Stomach (tissue), 9 donors: ENCODE measurements around the gene SPEM3. TPM values are rescaled to one million over a fixed set of nuclear protein-coding genes. Genes with fewer than 3 reads are reported as not detected.

Source experiments
- DNase-seq, 2 donors: peaks; one replicate each; pipeline versions ENCODE4 v3.0.0 to v3.0.0-alpha.2; 2013 to 2019
- H3K27ac ChIP-seq, 5 donors: fragments of 200-600 bp in 4 of 5; sonication (generic) in 4 of 5; one replicate each; pipeline ENCODE4 v1.5.1; 2013 to 2019; ENCODE audit warnings: mild to moderate bottlenecking in 1 of 5, moderate library complexity in 1 of 5
- H3K27me3 ChIP-seq, 3 donors: fragments of 200-600 bp; sonication (generic); one replicate each; pipeline ENCODE4 v1.5.1; 2017 to 2019; ENCODE audit warnings: mixed run types in 1 of 3
- H3K36me3 ChIP-seq, 4 donors: fragments of 200-600 bp; sonication (generic); 1 replicate in 3 of 4; 2 replicates in 1 of 4; pipeline ENCODE4 v1.5.1; 2016 to 2019
- H3K4me1 ChIP-seq, 4 donors: fragments of 200-600 bp; sonication (generic); one replicate each; pipeline ENCODE4 v1.5.1; 2016 to 2019
- H3K4me3 ChIP-seq, 4 donors: fragments of 200-600 bp; sonication (generic) in 3 of 4; one replicate each; pipeline ENCODE4 v1.5.1; 2016 to 2019; ENCODE audit warnings: mild to moderate bottlenecking in 1 of 4
- H3K9me3 ChIP-seq, 4 donors: fragments of 200-600 bp; sonication (generic); one replicate each; pipeline ENCODE4 v1.5.1; 2016 to 2019
- CTCF ChIP-seq, 7 experiments: fragments of 450-650 bp in 4 of 7; fragments of 200-600 bp in 3 of 7; sonication (generic) in 3 of 7; IDR thresholded peaks; one replicate each; pipeline ENCODE4 v1.5.1; 2016 to 2019; ENCODE audit warnings: antibody characterized with exemption in 7 of 7, control low read depth in 2 of 7, mild to moderate bottlenecking in 1 of 7
- EP300 ChIP-seq: sonication (generic); formaldehyde crosslinking; IDR thresholded peaks from one replicate; pipeline ENCODE4 v1.6.1; 2017; ENCODE audit warnings: antibody characterized with exemption
- POLR2A ChIP-seq, 4 donors: fragments of 450-650 bp; IDR thresholded peaks; one replicate each; pipeline ENCODE4 v1.6.1; 2016; ENCODE audit warnings: antibody characterized with exemption in 4 of 4, control low read depth in 2 of 4, mild to moderate bottlenecking in 1 of 4, moderate library complexity in 1 of 4
- POLR2AphosphoS5 ChIP-seq, 3 donors: sonication (generic); formaldehyde crosslinking; IDR thresholded peaks; one replicate each; pipeline ENCODE4 v1.6.1; 2016; ENCODE audit warnings: antibody characterized with exemption in 3 of 3
- WGBS, 5 donors: extraction: QIAGEN DNeasy Blood & Tissue Kit in 3 of 5; methylation state at CpG; one replicate each; pipeline versions ENCODE4 v1.1.5 to v1.1.7; 2013 to 2018; 5-methylcytosine and 5-hydroxymethylcytosine counted together
- intact Hi-C: fragments of 100-400 bp; cut with DNase I; formaldehyde crosslinking; loops from one replicate; pipeline ENCODE4 v1.15.1; 2023; ENCODE audit warnings: low total_unique reads
- polyA plus RNA-seq, 3 donors: library from polyadenylated mRNA; stranded (reverse); fragments of 200-250 nt; gene quantifications; one replicate each; pipeline ENCODE4 v1.2.3, GENCODE V29; 2013
- total RNA-seq, 5 donors: library from RNA; depleted of rRNA; stranded (reverse); fragments of >200 nt; gene quantifications; one replicate each; pipeline versions ENCODE4 v1.1.0 to v1.2.3, GENCODE V29; 2014 to 2016
- donor health status: healthy with polysubstance abuse.
- donor health status: Bipolar disorder and iron deficiency.
- donor health status: healthy.

The SPEM3 gene
- total and polyA plus RNA-seq, 8 donors, result not detected

DNA sequence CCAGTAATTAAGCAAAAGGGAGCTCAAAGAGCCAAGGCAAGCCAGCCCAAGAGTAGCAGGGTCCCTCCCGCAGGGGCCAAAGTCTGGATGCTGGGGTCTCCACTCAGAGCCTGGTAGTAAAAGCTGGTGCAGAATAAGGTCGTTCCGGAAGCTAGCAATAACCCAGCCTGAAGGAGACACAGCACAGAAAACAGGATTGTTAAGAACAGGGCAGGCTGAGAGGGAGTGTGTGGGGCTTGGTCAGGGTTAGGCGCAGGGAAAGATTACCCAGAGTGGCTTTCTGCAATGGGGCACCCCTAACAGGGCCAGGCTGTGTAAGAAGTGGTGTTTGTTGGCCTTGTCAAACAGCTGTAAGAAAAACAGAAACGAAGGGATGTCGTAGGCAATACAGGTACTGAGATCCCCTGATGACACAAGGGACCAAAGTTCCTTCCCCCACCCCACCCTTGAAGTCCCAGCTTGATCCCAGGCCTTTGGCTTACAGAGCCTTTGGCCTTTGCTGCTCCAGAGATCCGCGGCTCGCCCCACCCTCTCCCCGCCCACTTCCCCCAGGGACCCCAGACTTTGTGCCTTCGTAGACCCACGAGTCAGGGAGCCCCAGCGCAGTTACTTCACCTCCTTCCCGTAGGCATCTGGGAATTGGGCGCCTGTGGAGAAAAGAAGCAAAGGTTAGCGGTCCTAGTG lies 25.5 kb upstream of the SPEM3 start:
- no peaks in the 10 kb centered on the region for H3K9me3 ChIP-seq
- H3K27ac ChIP-seq, result peak overlapping the region; percentile 90 to 94 (median 93)
- TF ChIP-seq POLR2A (IDR thresholded peaks at IDR 0.05) (no peak), EP300 (no peak), CTCF (IDR thresholded peaks at IDR 0.05) (no peak), POLR2AphosphoS5 (IDR thresholded peaks at IDR 0.05) (no peak)
- no peaks in the 10 kb centered on the region for H3K36me3 ChIP-seq
- peak; percentile 33 to 79 for DNase-seq
- intact Hi-C loops, result no loop called here
- 8 to 12% (median 11%) methylated on average over 9 to 16 of the region's 16 CpGs for WGBS, 5 donors
- peak overlapping the region; percentile 71 to 80 (median 74) for H3K4me3 ChIP-seq
- peaks cover 0 to 13% (median 0%) of the 10 kb centered on the region in 3 donors for H3K27me3 ChIP-seq
- peaks cover 30 to 42% (median 34%) of the 10 kb centered on the region in 4 donors for H3K4me1 ChIP-seq

GRCh38 chr17:7403727-7403976 lies 25.0 kb upstream of the SPEM3 start:
- DNase-seq, result no peak
- WGBS, 5 donors, result 0% methylated on average over 7 to 13 of the region's 13 CpGs
- intact Hi-C loops, result no loop called here
- no peak for TF ChIP-seq POLR2A (IDR thresholded peaks at IDR 0.05)
- TF ChIP-seq EP300, result no peak
- no peak for TF ChIP-seq POLR2AphosphoS5 (IDR thresholded peaks at IDR 0.05)
- TF ChIP-seq CTCF (IDR thresholded peaks at IDR 0.05), result no peak
- Histone ChIP-seq H3K36me3 (peaks cover 0 to 4% (median 3%) of the 10 kb centered on the region in 4 donors), H3K4me1 (peaks cover 30 to 42% (median 36%) of the 10 kb centered on the region in 4 donors), H3K4me3 (peak overlapping the region; percentile 71 to 80 (median 74)), H3K27me3 (peaks cover 0 to 13% (median 0%) of the 10 kb centered on the region in 3 donors), H3K9me3 (no peaks in the 10 kb centered on the region), H3K27ac (peak overlapping the region; percentile 90 to 94 (median 93))

GRCh38 chr17:7403977-7404736 lies 24.5 kb upstream of the SPEM3 start, which contains the start of gene TMEM256:
TSS of gene TMEM256 (minus strand) at chr17:7404097. CDS start at chr17:7404084, 13 bp downstream.
- H3K36me3 ChIP-seq, result peaks cover 0 to 9% (median 7%) of the 10 kb centered on the region in 4 donors
- TF ChIP-seq EP300, result no peak
- no peak for TF ChIP-seq CTCF (IDR thresholded peaks at IDR 0.05)
- TF ChIP-seq POLR2A (IDR thresholded peaks at IDR 0.05), result peak in 2 of 4 donors; percentile 83 to 91
- TF ChIP-seq POLR2AphosphoS5 (IDR thresholded peaks at IDR 0.05), result peak; percentile 94 to 98 (median 96)
- WGBS, 5 donors, result 0 to 1% (median 1%) methylated on average over 42 to 49 of the region's 49 CpGs
- H3K4me1 ChIP-seq, result peaks cover 30 to 42% (median 36%) of the 10 kb centered on the region in 4 donors
- H3K9me3 ChIP-seq, result no peaks in the 10 kb centered on the region
- peaks cover 0 to 13% (median 0%) of the 10 kb centered on the region in 3 donors for H3K27me3 ChIP-seq
- peak within 1 kb of the TSS; percentile 90 to 94 (median 93) for H3K27ac ChIP-seq
- DNase-seq, result peak; percentile 99 to 100
- peak within 1 kb of the TSS; percentile 71 to 80 (median 74) for H3K4me3 ChIP-seq
- intact Hi-C loops, result no loop called here

DNA sequence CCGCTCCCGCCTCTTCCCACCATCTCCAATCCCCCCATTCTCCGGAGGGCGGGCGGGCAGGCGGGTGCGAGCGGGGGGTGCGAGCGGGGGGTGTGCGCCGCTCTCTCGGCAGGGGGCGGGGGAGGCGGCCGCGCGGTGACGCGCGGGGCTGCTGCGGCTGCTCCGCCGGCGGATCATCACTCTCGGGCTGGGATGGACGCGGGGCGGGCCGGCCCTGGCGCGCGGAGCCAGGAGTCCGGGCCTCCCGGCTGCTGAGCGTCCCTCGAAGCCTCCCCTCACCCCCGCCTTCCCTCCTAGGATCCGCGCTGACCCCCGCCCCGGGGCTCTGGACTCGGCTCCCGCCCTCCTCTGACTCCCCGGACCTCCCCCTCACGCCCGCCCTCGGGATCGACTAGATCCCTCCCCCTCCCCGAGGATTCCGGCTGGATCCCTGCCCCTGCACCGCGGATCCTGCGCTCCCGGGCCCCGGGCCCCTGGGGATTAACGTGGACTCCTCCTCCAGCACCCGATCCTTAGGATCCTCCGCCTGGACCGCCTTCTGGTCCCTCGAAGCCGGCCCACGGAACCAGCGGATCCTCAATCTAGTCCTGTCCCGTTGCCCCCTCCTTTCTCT lies 23.8 kb upstream of the SPEM3 start:
- peaks cover 0 to 13% (median 0%) of the 10 kb centered on the region in 3 donors for H3K27me3 ChIP-seq
- H3K4me3 ChIP-seq, result peak overlapping the region; percentile 71 to 80 (median 74)
- H3K36me3 ChIP-seq, result peaks cover 0 to 16% (median 14%) of the 10 kb centered on the region in 4 donors
- TF ChIP-seq EP300 (no peak), POLR2A (IDR thresholded peaks at IDR 0.05) (no peak), POLR2AphosphoS5 (IDR thresholded peaks at IDR 0.05) (no peak), CTCF (IDR thresholded peaks at IDR 0.05) (no peak)
- peak overlapping the region; percentile 63 to 94 (median 93) for H3K27ac ChIP-seq
- intact Hi-C loops, result no loop called here
- peaks cover 30 to 42% (median 36%) of the 10 kb centered on the region in 4 donors for H3K4me1 ChIP-seq
- peak in 1 of 2 donors; percentile 60 for DNase-seq
- H3K9me3 ChIP-seq, result no peaks in the 10 kb centered on the region
- WGBS, 5 donors, result 0 to 2% (median 1%) methylated on average over 17 to 64 of the region's 65 CpGs
